ENCODE results near the gene KIAA0586.

- TF ChIP-seq CTCF (IDR thresholded peaks at IDR 0.05) (no peak), TEAD4 (CRISPR knock-in tag; IDR thresholded peaks at IDR 0.05) (no peak), TP53 (CRISPR knock-in tag; IDR thresholded peaks at IDR 0.05) (no peak), USF2 (CRISPR knock-in tag; IDR thresholded peaks at IDR 0.05) (no peak), NR1H2 (CRISPR knock-in tag; IDR thresholded peaks at IDR 0.05) (no peak), STAT6 (CRISPR knock-in tag; conservative IDR thresholded peaks at IDR 0.05; ENCODE audit: low read depth) (no peak), CREB1 (CRISPR knock-in tag; IDR thresholded peaks at IDR 0.05) (no peak), HMGXB4 (CRISPR knock-in tag; IDR thresholded peaks at IDR 0.05) (no peak), RORB (CRISPR knock-in tag; IDR thresholded peaks at IDR 0.05) (no peak), KAT7 (CRISPR knock-in tag; IDR thresholded peaks at IDR 0.05; ENCODE audit: borderline replicate concordance) (no peak)
Observed at GRCh38 chr14:58414845-58415244, 12.7 kb upstream of the KIAA0586 start.
